WI38 (cell line): ENCODE results near the gene DNAH14.

Experiments
- H3K4me3 ChIP-seq: 2 replicates; pipeline ENCODE4 v1.5.1; 2011; ENCODE audit warnings: low read depth, mild to moderate bottlenecking, control low read depth, low read length
- CTCF ChIP-seq: IDR thresholded peaks from 2 replicates; pipeline ENCODE4 v1.5.1; 2012; ENCODE audit warnings: low read depth, mild to moderate bottlenecking, control low read depth, low read length

DNAH14 gene

GRCh38 chr1:225430301-225430700 is 500.8 kb downstream of the DNAH14 start:
- TF ChIP-seq CTCF = no peak
- H3K4me3 ChIP-seq = no peak overlapping the region

- H3K4me3 ChIP-seq = no peak overlapping the region
- no peak for TF ChIP-seq CTCF
Measured at GRCh38 chr1:225431081-225431863, 501.8 kb downstream of the DNAH14 start.

GRCh38 chr1:225434046-225434445 is 504.6 kb downstream of the DNAH14 start:
- no peak for TF ChIP-seq CTCF
- no peak overlapping the region for H3K4me3 ChIP-seq

- no peak for TF ChIP-seq CTCF
- no peak overlapping the region for H3K4me3 ChIP-seq
Measured at GRCh38 chr1:225435076-225435475, 505.6 kb downstream of the DNAH14 start.

GRCh38 chr1:225435487-225435886 is 506.0 kb downstream of the DNAH14 start:
- TF ChIP-seq CTCF = no peak
- H3K4me3 ChIP-seq = no peak overlapping the region

- no peak for TF ChIP-seq CTCF
- no peak overlapping the region for H3K4me3 ChIP-seq
Measured at GRCh38 chr1:225435957-225436392, 506.5 kb downstream of the DNAH14 start.

GRCh38 chr1:225437710-225438437 is 508.4 kb downstream of the DNAH14 start:
- H3K4me3 ChIP-seq = no peak overlapping the region
- peak; percentile 51 for TF ChIP-seq CTCF
